NCI-H1417 (cell line): ENCODE data around the gene MEIS3.
"Not testable (repeated sequence)": the region's sequence is repeated elsewhere in the genome, so short reads cannot be mapped to it uniquely, and the experiment has no call there.

Experiments used
- DNase-seq, 3 experiments: peaks; one replicate each; lab custom pipeline; 2025; lab: John Stamatoyannopoulos, UW

MEIS3 gene

GRCh38 chr19:47386582-47386981 lies 32.7 kb downstream of the MEIS3 start:
- DNase-seq = not testable (repeated sequence)

GRCh38 chr19:47384533-47384932 lies 34.8 kb downstream of the MEIS3 start:
- DNase-seq = not testable (repeated sequence)

GRCh38 chr19:47383890-47384289 lies 35.4 kb downstream of the MEIS3 start:
- DNase-seq = not testable (repeated sequence)

GRCh38 chr19:47381653-47382279 lies 37.6 kb downstream of the MEIS3 start:
- no peak for DNase-seq

- DNase-seq = no peak
These were observed 38.2 kb downstream of the MEIS3 start for GRCh38 chr19:47381121-47381520.

- no peak for DNase-seq
These were observed 38.8 kb downstream of the MEIS3 start for GRCh38 chr19:47380559-47380958.

GRCh38 chr19:47379381-47379938 lies 39.9 kb downstream of the MEIS3 start:
- peak in 2 of 3 experiments; percentile 26 to 55 for DNase-seq

- DNase-seq = no peak
These were observed 41.1 kb downstream of the MEIS3 start for GRCh38 chr19:47378246-47378645.

GRCh38 chr19:47377801-47378200 lies 41.5 kb downstream of the MEIS3 start:
- DNase-seq = peak in 1 of 3 experiments; percentile 57

GRCh38 chr19:47377208-47377701 lies 42.1 kb downstream of the MEIS3 start:
- DNase-seq = peak in 2 of 3 experiments; percentile 53 to 79

- DNase-seq = no peak
These were observed 42.7 kb downstream of the MEIS3 start for GRCh38 chr19:47376589-47377144.

GRCh38 chr19:47375694-47376588 lies 43.4 kb downstream of the MEIS3 start:
- no peak for DNase-seq

- DNase-seq = no peak
These were observed 44.2 kb downstream of the MEIS3 start for GRCh38 chr19:47374876-47375693.

- DNase-seq = no peak
These were observed 45.8 kb downstream of the MEIS3 start for GRCh38 chr19:47373246-47374240.

- no peak for DNase-seq
These were observed 46.7 kb downstream of the MEIS3 start for GRCh38 chr19:47372603-47373002.

- DNase-seq = no peak
These were observed 48.1 kb downstream of the MEIS3 start for GRCh38 chr19:47371261-47371660.

GRCh38 chr19:47370045-47370611 lies 49.2 kb downstream of the MEIS3 start:
- DNase-seq = no peak

GRCh38 chr19:47365455-47365854 lies 53.9 kb downstream of the MEIS3 start:
- not testable (repeated sequence) for DNase-seq

- DNase-seq = peak in 1 of 3 experiments; percentile 1
These were observed 55.4 kb downstream of the MEIS3 start for GRCh38 chr19:47363758-47364531.
